Ureter (tissue), 1 donor: ENCODE data around the gene KBTBD12. TPM values are rescaled to one million over a fixed set of nuclear protein-coding genes. Genes with fewer than 3 reads are reported as not detected.

Experiments
- DNase-seq: peaks from one replicate; pipeline ENCODE4 v3.0.0-alpha.2; 2020; ENCODE audit warnings: low spot score
- total RNA-seq: library from RNA; stranded (reverse); gene quantifications from one replicate; pipeline ENCODE4 v1.2.4, GENCODE V29; 2023
- donor health status: DM: yes; HTN: yes; CAD: no.

Gene KBTBD12
- total RNA-seq, 1 donor from 2014 or later = 5.5 TPM

GRCh38 chr3:127953091-127954035 is 38.3 kb downstream of the KBTBD12 start:
- DNase-seq = no peak

- no peak for DNase-seq
Observed at GRCh38 chr3:127954640-127955039, 39.6 kb downstream of the KBTBD12 start.

- DNase-seq = no peak
Observed at GRCh38 chr3:127955728-127956127, 40.7 kb downstream of the KBTBD12 start.

- DNase-seq = no peak
Observed at GRCh38 chr3:127959041-127959440, 44.0 kb downstream of the KBTBD12 start.

- no peak for DNase-seq
Observed at GRCh38 chr3:127959873-127960272, 44.8 kb downstream of the KBTBD12 start.

- DNase-seq = no peak
Observed at GRCh38 chr3:127960421-127960965, 45.5 kb downstream of the KBTBD12 start.

GRCh38 chr3:127961124-127961523 is 46.1 kb downstream of the KBTBD12 start:
- no peak for DNase-seq

- DNase-seq = no peak
Observed at GRCh38 chr3:127961963-127962362, 46.9 kb downstream of the KBTBD12 start.

GRCh38 chr3:127962937-127963336 is 47.9 kb downstream of the KBTBD12 start:
- DNase-seq = no peak

- DNase-seq = no peak
Observed at GRCh38 chr3:127964053-127964452, 49.0 kb downstream of the KBTBD12 start.

GRCh38 chr3:127964816-127965215 is 49.8 kb downstream of the KBTBD12 start:
- DNase-seq = no peak

GRCh38 chr3:127967316-127967715 is 52.3 kb downstream of the KBTBD12 start:
- no peak for DNase-seq

- DNase-seq = no peak
Observed at GRCh38 chr3:127970966-127971592, 56.0 kb downstream of the KBTBD12 start.

GRCh38 chr3:127974226-127974625 is 59.2 kb downstream of the KBTBD12 start:
- no peak for DNase-seq

- DNase-seq = no peak
Observed at GRCh38 chr3:127975153-127976029, 60.4 kb downstream of the KBTBD12 start.

- no peak for DNase-seq
Observed at GRCh38 chr3:127978636-127979035, 63.6 kb downstream of the KBTBD12 start.

- no peak for DNase-seq
Observed at GRCh38 chr3:127979473-127979872, 64.4 kb downstream of the KBTBD12 start.

GRCh38 chr3:127981097-127981496 is 66.1 kb downstream of the KBTBD12 start:
- no peak for DNase-seq

- no peak for DNase-seq
Observed at GRCh38 chr3:127982155-127982554, 67.1 kb downstream of the KBTBD12 start.

GRCh38 chr3:127984241-127984975 is 69.4 kb downstream of the KBTBD12 start:
- no peak for DNase-seq

GRCh38 chr3:127985216-127985615 is 70.2 kb downstream of the KBTBD12 start:
- DNase-seq = no peak
